Loucy (cell line): ENCODE data around the gene TBC1D3H.
"Not testable (repeated sequence)": the region's sequence is repeated elsewhere in the genome, so short reads cannot be mapped to it uniquely, and the experiment has no call there.

Experiments used
- H2AFZ ChIP-seq: fragments of 200-600 bp; sonication (generic); 2 replicates; pipeline ENCODE4 v1.6.0; 2016; ENCODE audit warnings: antibody characterized with exemption, mild to moderate bottlenecking, low read length, moderate library complexity
- H3F3A ChIP-seq: fragments of 200-600 bp; 2 replicates; pipeline ENCODE4 v1.6.0; 2016; ENCODE audit warnings: antibody characterized with exemption, low read depth, mild to moderate bottlenecking
- H3K27me3 ChIP-seq: fragments of 200-600 bp; sonication (generic); 2 replicates; pipeline ENCODE4 v1.6.1; 2014; ENCODE audit warnings: low read length, mild to moderate bottlenecking; ENCODE audit not compliant: insufficient read depth, poor library complexity, severe bottlenecking
- H3K36me3 ChIP-seq: fragments of 200-600 bp; sonication (generic); 2 replicates; pipeline ENCODE4 v1.6.1; 2016; ENCODE audit warnings: low read length; ENCODE audit not compliant: insufficient read depth
- H3K4me1 ChIP-seq: fragments of 200-600 bp; sonication (generic); 2 replicates; pipeline ENCODE4 v1.5.1; 2014; ENCODE audit warnings: low read length, mild to moderate bottlenecking; ENCODE audit not compliant: insufficient read depth, poor library complexity, severe bottlenecking
- H3K4me2 ChIP-seq: fragments of 200-600 bp; sonication (generic); 2 replicates; pipeline ENCODE4 v1.6.0; 2014; ENCODE audit warnings: antibody characterized with exemption, low read length, low read depth, mild to moderate bottlenecking; ENCODE audit not compliant: poor library complexity, severe bottlenecking
- H3K4me3 ChIP-seq: fragments of 200-600 bp; sonication (generic); 2 replicates; pipeline ENCODE4 v1.5.1; 2014; ENCODE audit warnings: low read length, mild to moderate bottlenecking, mixed read lengths; ENCODE audit not compliant: poor library complexity, severe bottlenecking
- H3K79me2 ChIP-seq: fragments of 200-600 bp; sonication (generic); 2 replicates; pipeline ENCODE4 v1.6.1; 2014; ENCODE audit warnings: low read length; ENCODE audit not compliant: insufficient read depth
- H3K9ac ChIP-seq: fragments of 200-600 bp; sonication (generic); 2 replicates; pipeline ENCODE4 v1.6.0; 2014; ENCODE audit warnings: mild to moderate bottlenecking, low read depth, low read length, moderate library complexity; ENCODE audit not compliant: poor library complexity, severe bottlenecking
- H3K9me2 ChIP-seq: fragments of 200-600 bp; sonication (generic); replicated peaks from 2 replicates; pipeline ENCODE4 v1.6.1; 2016; ENCODE audit warnings: low read depth, low read length, mixed read lengths
- H3K9me3 ChIP-seq: fragments of 200-600 bp; sonication (generic); 2 replicates; pipeline ENCODE4 v1.6.1; 2014; ENCODE audit warnings: mild to moderate bottlenecking, antibody characterized with exemption, low read length, low read depth; ENCODE audit not compliant: insufficient read depth
- H4K20me1 ChIP-seq: fragments of 200-600 bp; sonication (generic); 2 replicates; pipeline ENCODE4 v1.6.0; 2014; ENCODE audit warnings: antibody characterized with exemption, low read length, mild to moderate bottlenecking; ENCODE audit not compliant: insufficient read depth, poor library complexity, severe bottlenecking

Gene TBC1D3H

DNA sequence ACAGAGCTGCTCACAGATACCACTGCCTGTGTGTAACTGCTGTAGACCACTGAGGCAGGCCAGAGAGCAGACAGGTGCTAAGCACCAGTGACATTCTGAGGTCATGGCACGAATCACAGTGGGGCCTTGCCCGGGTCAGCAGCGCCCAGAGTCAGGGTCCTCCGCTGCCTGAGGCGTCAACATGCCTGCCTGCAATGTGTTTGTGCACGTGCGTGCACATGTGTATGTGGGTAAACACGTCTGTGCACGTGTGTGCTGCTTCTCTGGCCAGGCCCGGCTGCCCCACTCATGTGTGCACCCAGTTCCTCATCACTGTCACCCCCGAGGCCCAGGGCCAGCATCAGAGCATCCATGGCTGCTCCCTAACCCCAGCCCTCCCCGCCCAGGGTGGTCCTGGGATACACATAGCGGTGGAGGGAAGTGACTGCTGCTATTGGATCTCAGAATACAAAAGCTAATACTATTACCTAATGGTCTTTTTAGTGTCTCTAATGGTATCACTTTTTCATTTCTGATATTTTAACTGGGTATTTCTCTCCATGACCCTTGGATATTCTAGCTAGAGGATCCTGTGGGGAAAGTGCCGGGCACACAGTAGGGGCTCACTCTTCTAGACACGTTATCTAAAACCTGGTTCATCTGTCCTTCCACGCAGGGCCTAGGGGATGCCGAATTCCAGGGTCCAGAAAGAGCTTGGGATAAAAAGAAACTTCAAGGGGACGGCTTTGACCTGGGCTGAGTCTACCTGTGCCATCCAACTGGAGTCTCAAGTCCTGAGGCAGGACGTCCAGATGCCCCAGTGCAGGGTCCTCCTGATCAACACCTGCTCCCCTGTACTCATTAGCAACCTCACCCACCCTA, at the start of gene TBC1D3H:
Gene TBC1D3H, minus strand, starts transcription at position 51 of the 861 bp plus-strand sequence. CDS start 1,540 bp downstream, outside the sequence.
- H3K36me3 ChIP-seq, H2AFZ ChIP-seq, H3K4me3 ChIP-seq, H3K79me2 ChIP-seq, H3K4me1 ChIP-seq, H3F3A ChIP-seq, H3K9ac ChIP-seq, H3K4me2 ChIP-seq, H3K27me3 ChIP-seq, H3K9me3 ChIP-seq, H3K9me2 ChIP-seq, H4K20me1 ChIP-seq: not testable (repeated sequence)

GRCh38 chr17:36428891-36429290, 40.7 kb upstream of the TBC1D3H start:
- H4K20me1 ChIP-seq, H3K4me3 ChIP-seq, H3K79me2 ChIP-seq, H3F3A ChIP-seq, H3K9ac ChIP-seq, H3K27me3 ChIP-seq, H3K36me3 ChIP-seq, H3K4me1 ChIP-seq, H3K9me3 ChIP-seq, H3K4me2 ChIP-seq, H2AFZ ChIP-seq, H3K9me2 ChIP-seq: not testable (repeated sequence)

- not testable (repeated sequence) for H3K27me3 ChIP-seq, H3K79me2 ChIP-seq, H4K20me1 ChIP-seq, H2AFZ ChIP-seq, H3K4me3 ChIP-seq, H3K9ac ChIP-seq, H3F3A ChIP-seq, H3K9me2 ChIP-seq, H3K9me3 ChIP-seq, H3K36me3 ChIP-seq, H3K4me1 ChIP-seq, H3K4me2 ChIP-seq
Measured at GRCh38 chr17:36415180-36415941, 27.1 kb upstream of the TBC1D3H start.

DNA sequence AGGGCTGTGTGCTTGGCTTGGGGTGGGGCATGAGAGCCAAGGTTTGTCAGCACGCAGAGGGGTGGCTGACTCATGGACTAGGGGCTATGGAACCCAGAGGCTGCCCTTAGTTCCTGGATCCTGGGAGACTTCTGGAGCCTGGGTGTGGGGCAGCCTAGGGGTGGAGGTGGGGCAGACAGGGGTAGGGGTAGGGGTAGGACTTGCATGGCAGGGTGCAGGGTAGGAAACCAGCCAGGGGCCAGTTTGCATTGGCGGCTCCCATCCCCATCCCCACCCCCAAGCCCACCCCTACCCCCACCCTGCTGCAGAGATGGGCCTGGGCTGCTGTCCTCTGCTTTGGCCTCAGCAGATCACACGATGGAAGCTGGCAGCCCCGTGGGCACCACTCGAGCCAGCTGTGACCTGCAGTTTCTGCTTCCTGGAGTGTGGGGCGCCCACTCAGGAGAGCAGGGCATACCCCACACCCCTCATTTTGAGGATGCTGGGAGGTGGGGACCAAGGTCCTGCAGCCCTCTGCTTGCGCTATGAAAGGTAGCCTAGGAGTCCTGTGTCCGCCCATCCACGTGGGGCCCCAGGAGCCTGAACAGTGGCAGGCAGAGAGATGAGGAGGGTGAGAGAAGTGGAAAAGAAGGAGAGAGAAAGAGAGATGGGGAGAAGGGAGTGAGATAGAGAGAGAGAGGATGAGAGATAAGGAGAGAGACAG, 2.9 kb upstream of the TBC1D3H start:
- not testable (repeated sequence) for H3K4me1 ChIP-seq, H3K9me3 ChIP-seq, H2AFZ ChIP-seq, H3K27me3 ChIP-seq, H3K9ac ChIP-seq, H3F3A ChIP-seq, H3K36me3 ChIP-seq, H3K4me3 ChIP-seq, H3K9me2 ChIP-seq, H4K20me1 ChIP-seq, H3K4me2 ChIP-seq, H3K79me2 ChIP-seq

GRCh38 chr17:36375938-36376337, 12.3 kb downstream of the TBC1D3H start:
- H3K36me3 ChIP-seq, H3K9me2 ChIP-seq, H3F3A ChIP-seq, H4K20me1 ChIP-seq, H3K4me1 ChIP-seq, H3K79me2 ChIP-seq, H3K9ac ChIP-seq, H2AFZ ChIP-seq, H3K27me3 ChIP-seq, H3K4me3 ChIP-seq, H3K9me3 ChIP-seq, H3K4me2 ChIP-seq: not testable (repeated sequence)

GRCh38 chr17:36362496-36362895, 25.7 kb downstream of the TBC1D3H start:
- not testable (repeated sequence) for H4K20me1 ChIP-seq, H3K27me3 ChIP-seq, H3K9me2 ChIP-seq, H3F3A ChIP-seq, H3K79me2 ChIP-seq, H3K4me2 ChIP-seq, H2AFZ ChIP-seq, H3K4me1 ChIP-seq, H3K9ac ChIP-seq, H3K36me3 ChIP-seq, H3K9me3 ChIP-seq, H3K4me3 ChIP-seq
